Activated CD8-positive, alpha-beta memory T cell treated with anti-CD3 and anti-CD28 coated beads, Interleukin-2, amount 50 U/mL, for 48 hours (primary cell): ENCODE results near the gene INPP5F.

ENCODE experiments used
- DNase-seq: peaks from one replicate; pipeline ENCODE4 v3.0.0-alpha.2; 2020

INPP5F gene

GRCh38 chr10:119725828-119726675, at the start of gene INPP5F:
INPP5F (plus strand) TSS chr10:119726050; CDS start chr10:119726263, 213 bp downstream.
- DNase-seq: peak; percentile 98

- DNase-seq: no peak
These were observed 48.7 kb upstream of the INPP5F start for GRCh38 chr10:119677126-119677525.

GRCh38 chr10:119677904-119678755, 47.7 kb upstream of the INPP5F start:
- no peak for DNase-seq

GRCh38 chr10:119679480-119679829, 46.4 kb upstream of the INPP5F start:
- no peak for DNase-seq

DNA sequence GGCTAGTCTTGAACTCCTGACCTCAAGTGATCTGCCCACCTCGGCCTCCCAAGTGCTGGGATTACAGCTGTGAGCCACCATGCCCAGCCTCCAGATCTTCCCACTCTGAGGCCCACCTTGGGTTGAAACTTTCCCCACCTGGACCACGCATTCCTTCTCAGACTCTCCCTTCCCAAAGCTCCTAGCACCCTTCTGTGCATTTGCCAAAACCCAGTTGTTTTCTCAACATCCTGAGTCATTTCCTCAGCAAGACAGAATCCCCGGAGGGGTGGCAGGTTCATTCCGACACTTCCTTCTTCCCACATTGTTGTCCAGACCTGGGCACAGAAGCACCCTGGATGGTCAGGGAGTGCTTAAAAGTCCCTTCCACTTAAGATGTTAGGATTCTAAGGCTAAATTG, 45.8 kb upstream of the INPP5F start:
- no peak for DNase-seq

- no peak for DNase-seq
These were observed 45.2 kb upstream of the INPP5F start for GRCh38 chr10:119680650-119681081.

- DNase-seq: peak; percentile 95
These were observed 39.2 kb upstream of the INPP5F start for GRCh38 chr10:119686465-119687191.

- DNase-seq: no peak
These were observed 38.4 kb upstream of the INPP5F start for GRCh38 chr10:119687192-119688032.

DNA sequence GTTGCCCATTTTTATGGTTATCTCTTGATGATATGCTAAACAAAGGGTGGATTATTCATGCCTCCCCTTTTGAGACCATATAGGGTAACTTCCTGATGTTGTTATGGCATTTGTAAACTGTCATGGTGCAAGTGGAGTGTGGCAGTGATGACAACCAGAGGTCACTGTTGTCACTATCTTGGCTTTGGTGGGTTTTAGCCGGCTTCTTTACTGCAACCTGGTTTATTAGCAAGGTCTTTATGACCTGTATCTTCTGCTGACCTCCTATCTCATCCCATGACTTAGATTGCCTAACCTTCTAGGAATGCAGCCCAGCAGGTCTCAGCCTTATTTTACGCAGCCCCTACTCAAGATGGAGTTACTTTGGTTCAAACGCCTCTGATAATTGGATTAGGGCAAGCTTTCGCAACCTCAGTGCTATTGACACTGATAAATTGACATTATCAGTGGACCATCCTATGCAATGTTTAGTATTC, 37.8 kb upstream of the INPP5F start:
- no peak for DNase-seq

- no peak for DNase-seq
These were observed 36.8 kb upstream of the INPP5F start for GRCh38 chr10:119689016-119689580.

- DNase-seq: no peak
These were observed 34.1 kb upstream of the INPP5F start for GRCh38 chr10:119691726-119692125.

- DNase-seq: no peak
These were observed 32.4 kb upstream of the INPP5F start for GRCh38 chr10:119693262-119693957.

- no peak for DNase-seq
These were observed 31.2 kb upstream of the INPP5F start for GRCh38 chr10:119694608-119695007.

DNA sequence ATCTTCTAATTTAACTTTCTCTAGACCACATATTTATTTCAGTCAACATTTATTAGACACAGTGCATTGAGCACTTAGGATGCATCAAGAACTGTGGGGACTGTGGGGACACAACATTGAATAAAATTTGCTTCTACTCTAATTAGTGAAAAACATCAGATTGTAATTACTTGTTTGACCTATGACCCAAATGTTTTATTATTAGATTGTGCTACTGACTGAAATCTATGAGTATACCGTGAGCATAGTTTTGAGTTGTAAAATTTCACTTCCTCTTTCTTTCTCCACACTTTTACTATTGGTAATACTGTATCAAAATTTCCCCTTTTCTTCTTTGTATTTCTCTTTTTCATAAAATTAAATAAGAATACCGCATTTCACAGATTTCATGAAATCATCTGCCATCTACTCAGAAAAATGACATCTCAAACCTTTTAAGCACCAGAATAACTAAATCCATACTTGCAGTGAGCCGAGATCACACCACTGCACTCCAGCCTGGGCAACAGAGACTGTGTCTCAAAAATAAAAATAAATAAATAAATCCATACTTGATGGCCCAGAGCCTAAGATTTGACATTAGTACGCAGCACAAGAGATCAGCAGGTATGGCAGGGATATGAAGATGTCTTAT, 25.4 kb upstream of the INPP5F start:
- DNase-seq: no peak

- no peak for DNase-seq
These were observed 24.0 kb upstream of the INPP5F start for GRCh38 chr10:119701861-119702260.

GRCh38 chr10:119702583-119702982, 23.3 kb upstream of the INPP5F start:
- no peak for DNase-seq

DNA sequence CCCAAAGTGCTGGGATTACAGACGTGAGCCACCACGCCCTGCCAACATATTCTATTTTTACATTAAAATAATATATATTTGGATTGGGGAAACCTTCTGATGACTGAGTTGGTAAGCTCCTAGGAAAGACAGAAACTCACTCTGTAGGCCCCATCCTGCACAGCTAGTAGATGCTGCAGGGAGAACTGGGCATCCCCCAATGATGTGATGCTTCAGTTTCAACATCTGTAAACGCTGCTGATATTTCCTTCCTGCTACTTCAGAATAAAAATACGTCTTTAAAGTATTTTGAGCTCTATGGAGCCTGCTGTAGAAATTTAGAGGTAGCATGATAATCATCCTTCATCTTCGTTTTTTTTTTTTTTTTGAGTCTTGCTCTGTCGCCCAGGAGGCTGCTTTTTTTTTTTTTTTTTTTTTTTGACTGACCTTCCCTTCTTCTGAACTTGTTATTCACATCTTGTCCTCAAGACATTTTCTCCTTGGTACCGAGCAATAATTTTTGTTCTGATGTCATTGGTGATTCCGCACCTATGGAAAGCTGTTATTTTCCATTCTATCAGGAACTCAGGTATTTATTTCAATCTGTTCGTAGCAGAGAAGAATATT, 21.8 kb upstream of the INPP5F start:
- no peak for DNase-seq

GRCh38 chr10:119705434-119705831, 20.4 kb upstream of the INPP5F start:
- no peak for DNase-seq

- DNase-seq: no peak
These were observed 19.1 kb upstream of the INPP5F start for GRCh38 chr10:119706521-119707278.
